Measurements from ENCODE around the gene NF2.
"Not testable (repeated sequence)": the region's sequence is repeated elsewhere in the genome, so short reads cannot be mapped to it uniquely, and the experiment has no call there.

The NF2 gene

DNA sequence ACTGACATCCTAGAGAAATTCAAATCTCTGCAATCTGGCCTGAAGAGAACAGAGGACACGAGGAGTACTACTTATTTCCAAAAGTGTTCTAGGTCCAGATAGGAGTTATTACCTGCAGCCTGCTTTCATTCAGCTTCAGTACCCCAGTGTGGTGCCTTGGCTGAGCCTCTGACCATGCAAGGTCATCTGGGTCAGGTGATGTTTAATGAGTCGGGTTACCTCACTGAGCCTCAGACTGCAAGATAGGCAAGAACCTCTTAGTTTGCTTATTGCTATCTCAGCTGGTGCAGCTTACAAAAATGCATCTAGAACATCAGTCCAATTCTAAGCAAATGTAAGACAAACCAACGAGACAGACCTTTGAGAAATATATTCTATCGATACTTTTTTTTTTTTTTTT is 9.5 kb upstream of the NF2 start:
- Mint-ChIP-seq H3K27me3 (ENCODE audit: low read depth, poor library complexity) (peaks cover 6% of the 10 kb centered on the region), H3K4me1 (peaks cover 10% of the 10 kb centered on the region), H3K4me3 (no peak overlapping the region), H3K9me3 (peaks cover 4% of the 10 kb centered on the region), H3K27ac (no peak overlapping the region), H3K36me3 (ENCODE audit: low read depth) (no peaks in the 10 kb centered on the region)
- no peak for DNase-seq
- TF ChIP-seq, protein P1, sequence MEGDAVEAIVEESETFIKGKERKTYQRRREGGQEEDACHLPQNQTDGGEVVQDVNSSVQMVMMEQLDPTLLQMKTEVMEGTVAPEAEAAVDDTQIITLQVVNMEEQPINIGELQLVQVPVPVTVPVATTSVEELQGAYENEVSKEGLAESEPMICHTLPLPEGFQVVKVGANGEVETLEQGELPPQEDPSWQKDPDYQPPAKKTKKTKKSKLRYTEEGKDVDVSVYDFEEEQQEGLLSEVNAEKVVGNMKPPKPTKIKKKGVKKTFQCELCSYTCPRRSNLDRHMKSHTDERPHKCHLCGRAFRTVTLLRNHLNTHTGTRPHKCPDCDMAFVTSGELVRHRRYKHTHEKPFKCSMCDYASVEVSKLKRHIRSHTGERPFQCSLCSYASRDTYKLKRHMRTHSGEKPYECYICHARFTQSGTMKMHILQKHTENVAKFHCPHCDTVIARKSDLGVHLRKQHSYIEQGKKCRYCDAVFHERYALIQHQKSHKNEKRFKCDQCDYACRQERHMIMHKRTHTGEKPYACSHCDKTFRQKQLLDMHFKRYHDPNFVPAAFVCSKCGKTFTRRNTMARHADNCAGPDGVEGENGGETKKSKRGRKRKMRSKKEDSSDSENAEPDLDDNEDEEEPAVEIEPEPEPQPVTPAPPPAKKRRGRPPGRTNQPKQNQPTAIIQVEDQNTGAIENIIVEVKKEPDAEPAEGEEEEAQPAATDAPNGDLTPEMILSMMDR (IDR thresholded peaks at IDR 0.05) = no peak

DNA sequence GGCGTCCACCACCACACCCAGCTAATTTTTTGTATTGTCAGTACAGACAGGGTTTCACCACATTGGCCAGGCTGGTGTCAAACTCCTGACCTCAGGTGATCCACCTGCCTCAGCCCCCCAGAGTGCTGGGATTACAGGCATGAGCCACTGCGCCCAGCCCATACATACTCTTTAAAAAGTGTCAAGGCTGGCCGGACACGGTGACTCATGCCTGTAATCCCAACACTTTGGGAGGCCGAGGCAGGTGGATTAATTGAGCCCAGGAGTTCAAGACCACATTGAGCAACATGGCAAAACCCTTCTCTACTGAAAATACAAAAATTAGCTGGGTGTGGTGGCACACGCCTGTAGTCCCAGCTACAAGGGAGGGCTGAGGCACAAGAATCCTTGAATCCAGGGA is 9.0 kb upstream of the NF2 start:
- not testable (repeated sequence) for H3K36me3 Mint-ChIP-seq (ENCODE audit: low read depth); DNase-seq; H3K4me3 Mint-ChIP-seq; H3K27ac Mint-ChIP-seq; H3K27me3 Mint-ChIP-seq (ENCODE audit: low read depth, poor library complexity); H3K9me3 Mint-ChIP-seq
- peaks cover 10% of the 10 kb centered on the region for H3K4me1 Mint-ChIP-seq

DNA sequence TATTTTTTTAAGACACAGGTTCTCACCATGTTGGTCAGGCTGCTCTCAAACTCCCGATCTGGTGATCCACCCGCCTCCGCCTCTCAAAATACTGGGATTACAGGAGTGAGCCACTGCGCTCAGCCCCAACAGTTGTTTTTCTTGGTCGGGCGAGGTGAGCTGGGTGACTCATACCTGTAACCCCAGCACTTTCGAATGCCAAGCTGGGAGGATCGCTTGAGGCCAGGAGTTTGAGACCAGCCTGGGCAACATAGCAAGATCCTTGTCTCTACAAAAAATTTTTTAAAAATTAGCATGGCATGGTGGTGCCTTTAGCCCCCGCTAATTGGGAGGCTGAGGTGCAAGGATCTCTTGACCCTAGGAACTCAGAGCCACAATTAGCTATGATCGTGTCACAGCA is 7.0 kb upstream of the NF2 start:
- no peak overlapping the region for H3K27ac Mint-ChIP-seq
- no peak for DNase-seq
- H3K27me3 Mint-ChIP-seq (ENCODE audit: low read depth, poor library complexity) = peaks cover 9% of the 10 kb centered on the region
- TF ChIP-seq, protein P1 (IDR thresholded peaks at IDR 0.05) = no peak
- no peak overlapping the region for H3K4me3 Mint-ChIP-seq
- H3K36me3 Mint-ChIP-seq (ENCODE audit: low read depth) = no peaks in the 10 kb centered on the region
- H3K9me3 Mint-ChIP-seq = peaks cover 4% of the 10 kb centered on the region
- H3K4me1 Mint-ChIP-seq = peaks cover 10% of the 10 kb centered on the region

DNA sequence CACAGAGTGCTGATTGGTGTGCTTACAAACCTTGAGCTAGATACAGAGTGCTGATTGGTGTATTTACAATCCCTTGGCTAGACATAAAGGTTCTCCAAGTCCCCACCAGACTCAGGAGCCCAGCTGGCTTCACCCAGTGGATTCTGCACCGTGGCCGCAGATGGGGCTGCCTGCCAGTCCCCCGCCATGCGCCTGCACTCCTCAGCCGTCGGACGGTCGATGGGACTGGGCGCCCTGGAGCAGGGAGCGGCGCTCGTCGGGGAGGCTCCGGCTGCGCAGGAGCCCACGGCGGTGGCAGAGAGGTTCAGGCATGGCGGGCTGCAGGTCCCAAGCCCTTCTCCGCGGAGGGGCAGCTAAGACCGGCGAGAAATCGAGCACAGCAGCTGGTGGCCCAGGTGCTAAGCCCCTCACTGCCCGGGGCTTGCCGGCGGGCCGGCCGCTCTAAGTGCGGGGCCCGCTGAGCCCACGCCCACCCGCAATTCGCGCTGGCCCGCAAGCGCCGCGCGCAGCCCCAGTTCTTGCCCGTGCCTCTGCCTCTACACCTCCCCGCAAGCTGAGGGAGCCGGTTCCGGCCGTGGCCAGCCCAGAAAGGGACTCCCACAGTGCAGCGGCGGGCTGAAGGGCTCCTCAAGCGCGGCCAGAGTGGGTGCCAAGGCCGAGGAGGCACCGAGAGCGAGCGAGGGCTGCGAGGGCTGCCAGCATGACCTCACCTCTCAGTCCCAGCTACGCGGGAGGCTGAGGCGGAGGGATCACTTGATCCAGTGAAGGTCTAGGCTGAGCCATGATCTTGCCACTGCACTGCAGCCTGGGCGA is 5.4 kb upstream of the NF2 start:
- not testable (repeated sequence) for H3K4me3 Mint-ChIP-seq; H3K36me3 Mint-ChIP-seq (ENCODE audit: low read depth); H3K9me3 Mint-ChIP-seq; DNase-seq; H3K27ac Mint-ChIP-seq; H3K27me3 Mint-ChIP-seq (ENCODE audit: low read depth, poor library complexity)
- H3K4me1 Mint-ChIP-seq = peaks cover 13% of the 10 kb centered on the region

DNA sequence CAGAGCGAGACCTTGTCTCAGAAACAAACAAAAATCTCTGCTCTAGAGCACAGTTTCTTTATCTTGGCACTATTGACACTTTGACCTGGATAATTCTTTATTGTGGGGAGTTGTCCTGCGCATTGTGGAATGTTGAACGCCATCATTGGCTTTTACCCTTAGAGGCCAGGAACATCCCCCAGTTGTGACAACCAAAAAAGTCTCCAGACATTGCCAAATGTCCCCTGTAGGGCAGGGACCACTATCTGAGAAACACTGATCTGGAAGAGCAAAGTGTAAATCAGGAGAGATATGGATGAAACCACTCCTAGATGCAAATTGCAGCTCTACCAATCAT is 4.8 kb upstream of the NF2 start:
- no peak overlapping the region for H3K27ac Mint-ChIP-seq
- H3K4me1 Mint-ChIP-seq = peaks cover 14% of the 10 kb centered on the region
- H3K27me3 Mint-ChIP-seq (ENCODE audit: low read depth, poor library complexity) = peaks cover 9% of the 10 kb centered on the region
- TF ChIP-seq, protein P1 (IDR thresholded peaks at IDR 0.05) = no peak
- H3K36me3 Mint-ChIP-seq (ENCODE audit: low read depth) = no peaks in the 10 kb centered on the region
- H3K4me3 Mint-ChIP-seq = no peak overlapping the region
- no peak for DNase-seq
- peaks cover 4% of the 10 kb centered on the region for H3K9me3 Mint-ChIP-seq

DNA sequence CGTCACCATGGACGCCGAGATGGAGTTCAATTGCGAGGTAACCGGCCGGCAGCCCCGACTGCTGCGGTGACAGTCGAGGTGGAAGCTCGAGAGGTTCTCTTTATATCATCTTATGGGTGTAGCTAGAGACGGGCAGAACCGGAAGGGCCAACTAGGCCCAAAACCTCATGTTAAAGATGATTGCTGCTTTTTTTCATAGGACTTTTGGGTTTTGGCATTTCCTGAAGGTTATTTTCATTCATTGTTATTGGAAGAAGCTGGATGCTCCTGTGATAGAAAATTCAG is 585 bp downstream of the NF2 start:
- DNase-seq = no peak
- H3K27ac Mint-ChIP-seq = no peak overlapping the region
- H3K9me3 Mint-ChIP-seq = peaks cover under 1% of the 10 kb centered on the region
- H3K36me3 Mint-ChIP-seq (ENCODE audit: low read depth) = peaks cover 17% of the 10 kb centered on the region
- peaks cover 20% of the 10 kb centered on the region for H3K4me1 Mint-ChIP-seq
- peaks cover 7% of the 10 kb centered on the region for H3K27me3 Mint-ChIP-seq (ENCODE audit: low read depth, poor library complexity)
- H3K4me3 Mint-ChIP-seq = peak overlapping the region; percentile 87
- TF ChIP-seq, protein P1 (IDR thresholded peaks at IDR 0.05) = no peak

DNA sequence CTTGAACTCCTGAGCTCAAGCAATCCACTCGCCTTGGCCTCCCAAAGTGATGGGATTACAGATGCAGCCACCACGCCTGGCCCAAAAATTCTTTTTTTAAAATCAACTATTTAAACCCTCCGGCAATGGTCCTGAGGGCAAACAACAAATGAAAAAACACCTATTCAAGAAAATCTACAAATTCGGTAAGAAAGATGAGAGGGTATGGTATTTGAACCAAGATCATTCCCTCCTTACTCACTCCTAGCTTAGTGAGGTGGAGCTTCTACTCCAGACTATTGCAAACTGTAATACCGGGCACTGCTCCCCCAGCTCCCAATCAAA is 2.1 kb downstream of the NF2 start:
- DNase-seq = no peak
- TF ChIP-seq, protein P1 (IDR thresholded peaks at IDR 0.05) = no peak
- Mint-ChIP-seq H3K27me3 (ENCODE audit: low read depth, poor library complexity) (peaks cover 5% of the 10 kb centered on the region), H3K4me3 (peak overlapping the region; percentile 87), H3K36me3 (ENCODE audit: low read depth) (peaks cover 31% of the 10 kb centered on the region), H3K9me3 (peaks cover 14% of the 10 kb centered on the region), H3K4me1 (peaks cover 20% of the 10 kb centered on the region), H3K27ac (no peak overlapping the region)
